Measurements from ENCODE around the gene TMEM94.

TMEM94 gene

DNA sequence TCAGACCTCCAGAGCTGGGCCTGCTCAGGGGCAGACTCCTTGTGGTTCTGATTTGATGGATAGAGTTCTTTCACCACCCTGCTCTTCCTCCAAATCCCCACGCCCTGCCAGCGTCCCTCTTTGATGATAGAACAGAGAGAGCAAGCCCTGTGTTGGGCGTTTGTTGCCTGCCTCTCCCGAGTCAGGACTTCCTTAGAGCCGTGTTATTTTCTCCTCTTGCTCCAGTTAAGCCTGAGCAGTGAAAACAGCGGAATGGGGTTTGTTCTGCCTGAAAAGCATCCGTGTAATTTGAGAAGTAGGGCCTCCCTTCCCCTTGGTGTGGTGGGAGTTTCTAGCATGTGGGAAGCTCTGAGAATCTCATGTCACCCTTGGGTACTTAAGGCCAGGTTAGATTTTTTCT is 22.1 kb downstream of the TMEM94 start:
- DNase-seq, result no peak

GRCh38 chr17:75480281-75480680 is 23.8 kb downstream of the TMEM94 start:
- no peak for DNase-seq

- no peak for DNase-seq
Observed at GRCh38 chr17:75481194-75482068, 25.0 kb downstream of the TMEM94 start.

DNA sequence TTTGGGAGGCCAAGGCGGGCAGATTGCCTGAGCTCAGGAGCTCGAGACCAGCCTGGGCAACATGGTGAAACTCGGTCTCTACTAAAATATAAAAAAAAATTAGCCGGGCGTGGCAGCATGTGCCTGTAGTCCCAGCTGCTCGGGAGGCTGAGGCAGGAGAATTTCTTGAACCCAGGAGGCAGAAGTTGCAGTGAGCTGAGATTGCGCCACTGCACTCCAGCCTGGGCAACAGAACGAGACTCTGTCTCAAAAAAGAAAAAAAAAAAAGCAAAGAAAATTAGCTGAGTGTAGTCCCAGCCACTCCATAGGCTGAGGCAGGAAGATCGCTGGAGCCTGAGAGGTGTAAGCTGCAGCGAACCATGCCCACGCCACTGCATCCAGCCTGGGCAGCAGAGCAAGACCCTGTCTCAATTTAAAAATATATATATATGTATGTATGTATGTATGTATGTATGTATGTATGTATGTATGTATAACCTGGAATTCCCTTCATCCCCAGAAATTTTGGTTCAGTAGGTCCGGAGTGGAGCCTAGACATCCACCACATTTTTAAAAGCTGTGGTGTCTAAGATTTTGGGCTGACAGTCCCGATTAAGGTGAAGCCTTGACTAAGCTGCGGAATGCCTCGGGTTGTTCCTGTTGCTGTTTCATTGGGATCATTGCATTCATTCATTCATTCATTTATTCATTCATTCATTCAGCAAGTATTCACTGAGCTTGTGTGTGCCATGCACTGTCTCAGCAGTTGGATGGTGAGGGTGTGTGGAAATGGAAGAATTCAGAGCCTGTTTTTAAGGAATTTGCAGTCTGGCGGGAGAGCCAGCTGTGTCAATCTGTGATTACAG is 25.9 kb downstream of the TMEM94 start:
- no peak for DNase-seq

- DNase-seq, result no peak
Observed at GRCh38 chr17:75485688-75486087, 29.3 kb downstream of the TMEM94 start.

GRCh38 chr17:75486151-75486550 is 29.7 kb downstream of the TMEM94 start:
- DNase-seq, result no peak

GRCh38 chr17:75486951-75487350 is 30.5 kb downstream of the TMEM94 start:
- DNase-seq, result no peak

- peak; percentile 74 for DNase-seq
Observed at GRCh38 chr17:75487351-75488070, 31.1 kb downstream of the TMEM94 start.

GRCh38 chr17:75488693-75489510 is 32.5 kb downstream of the TMEM94 start:
- DNase-seq, result no peak

DNA sequence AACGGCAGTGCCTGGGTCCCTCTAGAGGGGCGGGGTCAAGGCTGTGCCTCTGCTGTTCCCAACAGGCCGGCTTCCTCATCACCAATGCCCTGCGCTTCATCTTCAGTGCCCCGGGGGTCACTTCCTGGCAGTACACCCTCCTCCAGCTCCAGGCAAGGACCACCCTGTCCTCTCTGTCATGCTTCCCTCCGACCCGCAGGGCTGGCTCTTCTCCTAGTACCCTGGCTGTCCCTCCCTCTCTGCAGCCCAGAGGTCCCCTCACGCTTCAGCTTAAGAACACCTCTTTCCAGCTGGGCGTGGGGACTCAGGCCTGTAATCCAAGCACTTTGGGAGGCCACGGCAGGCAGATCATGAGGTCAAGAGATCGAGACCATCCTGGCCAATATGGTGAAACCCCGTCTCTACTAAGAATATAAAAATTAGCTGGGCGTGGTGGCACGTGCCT is 33.1 kb downstream of the TMEM94 start:
- no peak for DNase-seq

DNA sequence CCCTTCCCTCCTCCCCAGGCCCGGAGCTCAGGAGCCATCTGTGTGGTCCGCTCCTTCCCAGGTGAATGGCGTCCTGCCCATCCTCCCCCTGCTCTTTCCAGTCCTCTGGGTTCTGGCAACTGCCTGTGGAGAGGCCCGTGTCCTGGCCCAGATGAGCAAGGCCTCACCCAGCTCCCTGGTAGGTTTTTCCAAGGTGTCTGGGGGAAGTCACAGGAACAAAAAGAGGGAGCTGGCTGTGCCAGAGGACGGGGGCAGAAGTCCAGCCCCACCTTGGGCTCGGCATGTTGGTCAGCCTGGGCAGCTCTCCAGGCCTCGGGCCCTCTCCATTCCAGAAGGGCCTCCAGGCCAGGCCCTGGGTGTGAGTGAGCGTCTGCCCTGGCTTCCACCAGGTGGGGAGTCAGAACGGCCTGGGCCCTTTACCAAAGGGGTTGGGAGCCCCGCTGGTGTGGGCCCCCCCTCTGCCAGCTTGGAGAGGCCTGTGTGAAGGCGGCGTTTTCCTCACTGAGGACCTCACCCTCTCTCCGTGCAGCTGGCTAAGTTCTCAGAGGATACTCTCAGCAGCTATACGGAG is 33.8 kb downstream of the TMEM94 start:
- no peak for DNase-seq

GRCh38 chr17:75490953-75491649 is 34.7 kb downstream of the TMEM94 start:
- no peak for DNase-seq

DNA sequence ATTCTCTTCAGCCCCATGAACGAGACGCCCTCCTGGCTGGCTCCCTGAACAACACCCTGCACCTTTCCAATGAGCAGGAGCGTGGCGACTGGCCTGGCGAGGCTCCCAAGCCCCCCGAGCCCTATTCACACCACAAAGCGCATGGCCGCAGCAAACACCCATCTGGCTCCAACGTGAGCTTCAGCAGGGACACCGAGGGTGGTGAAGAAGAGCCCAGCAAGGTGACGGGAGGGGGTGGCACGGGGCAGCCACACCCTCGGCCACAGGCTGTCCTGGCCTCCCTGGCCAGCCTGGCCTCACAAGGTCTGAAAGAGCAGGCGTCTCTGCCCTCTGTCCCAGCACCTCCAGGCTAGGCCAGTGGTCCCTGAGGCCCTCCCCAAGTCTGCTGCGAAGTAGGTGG is 35.2 kb downstream of the TMEM94 start:
- DNase-seq, result no peak

DNA sequence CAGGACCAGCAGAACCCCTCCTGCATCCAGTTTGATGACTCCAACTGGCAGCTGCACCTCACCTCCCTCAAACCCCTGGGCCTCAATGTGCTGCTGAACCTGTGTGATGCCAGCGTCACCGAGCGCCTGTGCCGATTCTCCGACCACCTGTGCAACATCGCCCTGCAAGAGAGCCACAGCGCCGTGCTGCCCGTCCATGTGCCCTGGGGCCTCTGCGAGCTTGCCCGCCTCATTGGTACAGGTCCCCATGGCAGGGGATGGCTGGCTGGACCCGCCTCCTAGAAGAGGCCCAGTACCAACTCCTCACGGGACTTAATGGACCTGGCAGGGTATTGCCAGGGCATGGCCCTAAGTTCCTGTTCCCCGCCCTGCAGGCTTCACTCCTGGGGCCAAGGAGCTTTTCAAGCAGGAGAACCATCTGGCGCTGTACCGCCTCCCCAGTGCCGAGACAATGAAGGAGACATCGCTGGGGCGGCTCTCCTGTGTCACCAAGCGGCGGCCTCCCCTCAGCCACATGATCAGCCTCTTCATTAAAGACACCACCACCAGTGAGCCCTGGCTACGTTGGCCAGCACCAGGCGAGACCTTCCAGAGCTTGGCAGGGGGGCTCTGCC is 36.2 kb downstream of the TMEM94 start:
- DNase-seq, result no peak

DNA sequence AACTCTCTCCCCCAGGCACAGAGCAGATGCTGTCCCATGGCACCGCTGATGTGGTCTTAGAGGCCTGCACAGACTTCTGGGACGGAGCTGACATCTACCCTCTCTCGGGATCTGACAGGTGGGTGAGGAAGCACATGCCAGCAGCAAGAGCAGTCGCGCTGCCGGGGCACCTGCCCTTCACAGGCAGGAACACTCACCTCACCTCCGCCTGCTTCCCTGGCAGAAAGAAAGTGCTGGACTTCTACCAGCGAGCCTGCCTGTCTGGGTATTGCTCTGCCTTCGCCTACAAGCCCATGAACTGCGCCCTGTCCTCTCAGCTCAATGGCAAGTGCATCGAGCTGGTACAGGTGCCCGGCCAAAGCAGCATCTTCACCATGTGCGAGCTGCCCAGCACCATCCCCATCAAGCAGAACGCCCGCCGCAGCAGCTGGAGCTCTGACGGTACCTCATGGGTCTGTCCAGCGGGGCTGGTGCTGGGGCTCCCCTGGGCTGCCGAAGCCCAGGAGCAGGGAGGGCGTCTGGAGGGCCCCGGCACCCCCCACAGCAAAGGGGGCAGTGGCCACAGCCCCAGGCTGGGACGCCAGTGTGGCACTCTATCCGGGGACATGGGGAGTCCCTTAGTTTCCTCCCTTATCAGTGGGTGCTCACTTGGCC is 37.2 kb downstream of the TMEM94 start:
- DNase-seq, result no peak

GRCh38 chr17:75494326-75494877 is 38.0 kb downstream of the TMEM94 start:
- no peak for DNase-seq

GRCh38 chr17:75496005-75496404 is 39.6 kb downstream of the TMEM94 start:
- DNase-seq, result no peak

DNA sequence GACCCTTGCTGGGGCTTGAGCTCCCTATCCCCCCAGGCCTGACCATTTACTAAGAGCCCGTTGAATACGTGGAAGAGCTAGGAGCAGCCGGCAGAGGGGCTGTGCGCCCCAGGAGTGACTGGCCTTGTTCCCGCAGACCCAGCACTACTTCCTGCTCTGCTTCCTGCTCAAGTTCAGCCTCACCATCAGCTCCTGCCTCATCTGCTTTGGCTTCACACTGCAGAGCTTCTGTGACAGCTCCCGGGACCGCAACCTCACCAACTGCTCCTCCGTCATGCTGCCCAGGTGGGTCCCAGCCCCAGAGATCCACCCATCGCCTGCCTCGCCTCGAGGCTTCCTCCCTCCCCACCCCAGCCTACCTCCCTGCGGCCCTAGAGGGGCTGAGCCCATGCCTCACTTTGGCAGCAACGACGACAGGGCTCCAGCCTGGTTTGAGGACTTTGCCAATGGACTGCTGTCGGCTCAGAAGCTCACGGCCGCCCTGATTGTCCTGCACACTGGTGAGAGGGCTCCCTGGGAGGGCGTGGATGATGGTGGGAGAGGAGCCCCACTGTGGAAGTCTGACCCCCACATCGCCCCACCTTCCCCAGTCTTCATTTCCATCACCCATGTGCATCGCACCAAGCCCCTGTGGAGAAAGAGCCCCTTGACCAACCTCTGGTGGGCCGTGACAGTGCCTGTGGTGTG is 41.7 kb downstream of the TMEM94 start:
- no peak for DNase-seq

DNA sequence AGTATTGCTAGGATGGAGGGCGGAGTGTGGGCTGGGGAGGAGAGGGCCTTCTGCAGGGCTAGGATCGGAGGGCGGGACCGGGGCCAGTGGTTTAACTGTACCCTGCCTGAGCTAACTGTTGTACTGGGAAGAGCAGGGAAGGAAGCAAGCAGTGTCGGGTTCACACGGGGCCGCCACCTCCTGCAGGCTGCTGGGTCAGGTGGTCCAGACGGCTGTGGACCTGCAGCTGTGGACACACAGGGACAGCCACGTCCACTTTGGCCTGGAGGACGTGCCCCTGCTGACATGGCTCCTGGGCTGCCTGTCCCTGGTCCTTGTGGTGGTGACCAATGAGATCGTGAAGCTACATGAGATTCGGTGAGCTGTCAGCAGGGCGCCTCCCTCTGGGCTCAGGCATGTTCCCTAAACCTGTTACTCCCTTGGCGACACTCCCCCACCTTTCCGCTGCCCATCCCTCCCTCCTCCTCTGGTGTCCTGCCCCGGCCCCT is 42.3 kb downstream of the TMEM94 start:
- no peak for DNase-seq
